ENCODE measurements around the gene NT5DC2. TPM values are rescaled to one million over a fixed set of nuclear protein-coding genes. Genes with fewer than 3 reads are reported as not detected.

The NT5DC2 gene
- total and polyA plus RNA-seq, 3 experiments from 2014 or later: 1.2 to 84.6 (median 80.3) TPM

- Histone ChIP-seq H3K4me3 (ENCODE audit: low read length) (no peak within 1 kb of the TSS), H3K27me3 (ENCODE audit: insufficient read depth, low read length, poor library complexity, severe bottlenecking) (no peaks in the 10 kb centered on the region), H3K36me3 (ENCODE audit: insufficient read depth, low read length) (peaks cover 9% of the 10 kb centered on the region), H3K9me3 (ENCODE audit: low read length) (no peaks in the 10 kb centered on the region), H3K27ac (ENCODE audit: low read depth, low read length) (no peak within 1 kb of the TSS), H3K4me1 (ENCODE audit: insufficient read depth, low read length) (no peaks in the 10 kb centered on the region)
- H3K4me3 Mint-ChIP-seq: no peak within 1 kb of the TSS
- peak within 1 kb of the TSS in 4 of 8 donors; percentile 19 to 51 (median 35) for H3K27ac Mint-ChIP-seq
- no peak for DNase-seq
- H3K27me3 Mint-ChIP-seq: no peaks in the 10 kb centered on the region
- ChIA-PET POLR2A (no interaction called here), CTCF (no interaction called here)
- H3K4me1 Mint-ChIP-seq: peaks cover 0 to 5% (median 3%) of the 10 kb centered on the region in 3 donors
- no peaks in the 10 kb centered on the region for H3K9me3 Mint-ChIP-seq
- H3K36me3 Mint-ChIP-seq: peaks cover 0 to 31% (median 5%) of the 10 kb centered on the region in 3 donors
These were observed 38.7 kb downstream of the NT5DC2 start, which contains the start of gene STAB1 for GRCh38 chr3:52494886-52495495. STAB1 (plus strand) TSS chr3:52495338; CDS start chr3:52495414, 76 bp downstream.

- Mint-ChIP-seq H3K4me3 (no peak overlapping the region), H3K27ac (peak overlapping the region in 4 of 8 donors; percentile 19 to 51 (median 35)), H3K36me3 (peaks cover 0 to 36% (median 5%) of the 10 kb centered on the region in 3 donors), H3K4me1 (peaks cover 0 to 5% (median 3%) of the 10 kb centered on the region in 3 donors), H3K9me3 (no peaks in the 10 kb centered on the region), H3K27me3 (no peaks in the 10 kb centered on the region)
- ChIA-PET POLR2A (no interaction called here), CTCF (no interaction called here)
- Histone ChIP-seq H3K9me3 (ENCODE audit: low read length) (no peaks in the 10 kb centered on the region), H3K27me3 (ENCODE audit: insufficient read depth, low read length, poor library complexity, severe bottlenecking) (no peaks in the 10 kb centered on the region), H3K36me3 (ENCODE audit: insufficient read depth, low read length) (peaks cover 14% of the 10 kb centered on the region), H3K4me3 (ENCODE audit: low read length) (no peak overlapping the region), H3K27ac (ENCODE audit: low read depth, low read length) (no peak overlapping the region), H3K4me1 (ENCODE audit: insufficient read depth, low read length) (no peaks in the 10 kb centered on the region)
- no peak for DNase-seq
These were observed 39.2 kb downstream of the NT5DC2 start for GRCh38 chr3:52494445-52494844.

GRCh38 chr3:52493232-52494017 is 40.2 kb downstream of the NT5DC2 start:
- no peaks in the 10 kb centered on the region for H3K27me3 ChIP-seq (ENCODE audit: insufficient read depth, low read length, poor library complexity, severe bottlenecking)
- H3K27ac ChIP-seq (ENCODE audit: low read depth, low read length): no peak overlapping the region
- Mint-ChIP-seq H3K36me3 (peaks cover 0 to 45% (median 5%) of the 10 kb centered on the region in 3 donors), H3K27ac (no peak overlapping the region), H3K27me3 (no peaks in the 10 kb centered on the region), H3K9me3 (no peaks in the 10 kb centered on the region), H3K4me1 (peaks cover 0 to 5% (median 3%) of the 10 kb centered on the region in 3 donors), H3K4me3 (no peak overlapping the region)
- H3K4me1 ChIP-seq (ENCODE audit: insufficient read depth, low read length): no peaks in the 10 kb centered on the region
- ChIA-PET POLR2A (no interaction called here), CTCF (no interaction called here)
- no peak for DNase-seq
- peaks cover 14% of the 10 kb centered on the region for H3K36me3 ChIP-seq (ENCODE audit: insufficient read depth, low read length)
- H3K4me3 ChIP-seq (ENCODE audit: low read length): no peak overlapping the region
- no peaks in the 10 kb centered on the region for H3K9me3 ChIP-seq (ENCODE audit: low read length)

- Histone ChIP-seq H3K4me1 (ENCODE audit: insufficient read depth, low read length) (no peaks in the 10 kb centered on the region), H3K36me3 (ENCODE audit: insufficient read depth, low read length) (peaks cover 14% of the 10 kb centered on the region), H3K27ac (ENCODE audit: low read depth, low read length) (no peak overlapping the region), H3K27me3 (ENCODE audit: insufficient read depth, low read length, poor library complexity, severe bottlenecking) (no peaks in the 10 kb centered on the region), H3K4me3 (ENCODE audit: low read length) (no peak overlapping the region), H3K9me3 (ENCODE audit: low read length) (no peaks in the 10 kb centered on the region)
- H3K36me3 Mint-ChIP-seq: peaks cover 0 to 58% (median 5%) of the 10 kb centered on the region in 3 donors
- H3K4me3 Mint-ChIP-seq: no peak overlapping the region
- DNase-seq: no peak
- ChIA-PET CTCF (no interaction called here), POLR2A (no interaction called here)
- H3K4me1 Mint-ChIP-seq: peaks cover 0 to 5% (median 3%) of the 10 kb centered on the region in 3 donors
- H3K9me3 Mint-ChIP-seq: no peaks in the 10 kb centered on the region
- H3K27ac Mint-ChIP-seq: no peak overlapping the region
- no peaks in the 10 kb centered on the region for H3K27me3 Mint-ChIP-seq
These were observed 41.6 kb downstream of the NT5DC2 start for GRCh38 chr3:52492059-52492458.

- Mint-ChIP-seq H3K4me1 (peaks cover 0 to 5% (median 3%) of the 10 kb centered on the region in 3 donors), H3K27ac (peak overlapping the region in 3 of 8 donors; percentile 31 to 59 (median 33)), H3K9me3 (no peaks in the 10 kb centered on the region), H3K36me3 (peaks cover 0 to 66% (median 5%) of the 10 kb centered on the region in 3 donors), H3K4me3 (peak overlapping the region in 1 of 7 donors; percentile 15), H3K27me3 (no peaks in the 10 kb centered on the region)
- Histone ChIP-seq H3K9me3 (ENCODE audit: low read length) (no peaks in the 10 kb centered on the region), H3K4me1 (ENCODE audit: insufficient read depth, low read length) (no peaks in the 10 kb centered on the region), H3K27ac (ENCODE audit: low read depth, low read length) (no peak overlapping the region), H3K4me3 (ENCODE audit: low read length) (no peak overlapping the region), H3K36me3 (ENCODE audit: insufficient read depth, low read length) (peaks cover 14% of the 10 kb centered on the region), H3K27me3 (ENCODE audit: insufficient read depth, low read length, poor library complexity, severe bottlenecking) (no peaks in the 10 kb centered on the region)
- ChIA-PET POLR2A (no interaction called here), CTCF (no interaction called here)
- no peak for DNase-seq
These were observed 42.6 kb downstream of the NT5DC2 start for GRCh38 chr3:52490939-52491526.

- no peaks in the 10 kb centered on the region for H3K27me3 Mint-ChIP-seq
- H3K4me3 Mint-ChIP-seq: peak overlapping the region in 1 of 7 donors; percentile 15
- DNase-seq: no peak
- no peaks in the 10 kb centered on the region for H3K9me3 Mint-ChIP-seq
- no peaks in the 10 kb centered on the region for H3K4me1 ChIP-seq (ENCODE audit: insufficient read depth, low read length)
- H3K36me3 Mint-ChIP-seq: peaks cover 0 to 74% (median 5%) of the 10 kb centered on the region in 3 donors
- H3K27me3 ChIP-seq (ENCODE audit: insufficient read depth, low read length, poor library complexity, severe bottlenecking): no peaks in the 10 kb centered on the region
- H3K4me1 Mint-ChIP-seq: peaks cover 0 to 5% (median 3%) of the 10 kb centered on the region in 3 donors
- ChIA-PET POLR2A (no interaction called here), CTCF (no interaction called here)
- no peaks in the 10 kb centered on the region for H3K9me3 ChIP-seq (ENCODE audit: low read length)
- H3K27ac Mint-ChIP-seq: peak overlapping the region in 4 of 8 donors; percentile 31 to 38 (median 34)
- H3K27ac ChIP-seq (ENCODE audit: low read depth, low read length): no peak overlapping the region
- H3K36me3 ChIP-seq (ENCODE audit: insufficient read depth, low read length): peaks cover 14% of the 10 kb centered on the region
- H3K4me3 ChIP-seq (ENCODE audit: low read length): no peak overlapping the region
These were observed 43.4 kb downstream of the NT5DC2 start for GRCh38 chr3:52490035-52490938.

- H3K27ac ChIP-seq (ENCODE audit: low read depth, low read length): no peak overlapping the region
- Mint-ChIP-seq H3K36me3 (peaks cover 0 to 80% (median 5%) of the 10 kb centered on the region in 3 donors), H3K4me3 (no peak overlapping the region), H3K9me3 (no peaks in the 10 kb centered on the region), H3K4me1 (peaks cover 0 to 3% (median 2%) of the 10 kb centered on the region in 3 donors), H3K27me3 (no peaks in the 10 kb centered on the region), H3K27ac (no peak overlapping the region)
- no peaks in the 10 kb centered on the region for H3K27me3 ChIP-seq (ENCODE audit: insufficient read depth, low read length, poor library complexity, severe bottlenecking)
- ChIA-PET CTCF (no interaction called here), POLR2A (no interaction called here)
- H3K36me3 ChIP-seq (ENCODE audit: insufficient read depth, low read length): peaks cover 14% of the 10 kb centered on the region
- no peak for DNase-seq
- H3K4me1 ChIP-seq (ENCODE audit: insufficient read depth, low read length): no peaks in the 10 kb centered on the region
- H3K9me3 ChIP-seq (ENCODE audit: low read length): no peaks in the 10 kb centered on the region
- H3K4me3 ChIP-seq (ENCODE audit: low read length): no peak overlapping the region
These were observed 44.2 kb downstream of the NT5DC2 start for GRCh38 chr3:52489453-52489852.
